ENCODE results near the gene CTNNA2. TPM values are rescaled to one million over a fixed set of nuclear protein-coding genes. Genes with fewer than 3 reads are reported as not detected.

The CTNNA2 gene
- total RNA-seq, 1 experiment from 2014 or later = 0.54 TPM

GRCh38 chr2:79700651-79701050 is 187.8 kb downstream of the CTNNA2 start:
- DNase-seq (ENCODE audit: low read depth, low spot score) (no peak), ATAC-seq (no peak)
- H3K4me1 ChIP-seq (ENCODE audit: control insufficient read depth, insufficient read depth, low read length) = no peaks in the 10 kb centered on the region
- TF ChIP-seq CTCF (IDR thresholded peaks at IDR 0.05) (no peak), REST (IDR thresholded peaks at IDR 0.05; ENCODE audit: insufficient read depth in 1 of 2, low read depth in 2 of 2, low read length in 1 of 2) (no peak), POLR2AphosphoS5 (IDR thresholded peaks at IDR 0.05; ENCODE audit: low read depth, low read length) (no peak), TCF7L2 (IDR thresholded peaks at IDR 0.05; ENCODE audit: low read depth, low read length) (no peak), SIN3A (IDR thresholded peaks at IDR 0.05; ENCODE audit: borderline replicate concordance, insufficient read depth, low read depth, low read length) (no peak)
- in situ Hi-C loops (cut with HindIII; ENCODE audit: low pct_unique_long_range_greater_than_20kb, low sequenced_read_pairs) = no loop called here
- BruUV-seq (replicated peaks) = no TSS peak
- H3K27ac ChIP-seq (ENCODE audit: low read length) = no peak overlapping the region
- POLR2A ChIA-PET = no interaction called here
- no peak overlapping the region for H3K4me3 ChIP-seq (ENCODE audit: low read depth in 2 of 2, low read length in 2 of 2)
- CTCF ChIA-PET = no interaction called here
- H3K36me3 ChIP-seq (ENCODE audit: control insufficient read depth, insufficient read depth, low read length) = no peaks in the 10 kb centered on the region
- H3K27me3 ChIP-seq (ENCODE audit: control insufficient read depth, insufficient read depth, low read length) = no peaks in the 10 kb centered on the region
- H3K9me3 ChIP-seq (ENCODE audit: control insufficient read depth, insufficient read depth, low read depth, low read length) = no peaks in the 10 kb centered on the region
- intact Hi-C loops (cut with micrococcal nuclease; ENCODE audit: unreplicated experiment) = no loop called here

GRCh38 chr2:79702905-79703304 is 190.1 kb downstream of the CTNNA2 start:
- POLR2A ChIA-PET = no interaction called here
- intact Hi-C loops (cut with micrococcal nuclease; ENCODE audit: unreplicated experiment) = no loop called here
- no peak for ATAC-seq

More at GRCh38 chr2:79702905-79703304, 190.1 kb downstream of the CTNNA2 start:
- no peaks in the 10 kb centered on the region for H3K4me1 ChIP-seq (ENCODE audit: control insufficient read depth, insufficient read depth, low read length)
- BruUV-seq (replicated peaks) = no TSS peak
- H3K4me3 ChIP-seq (ENCODE audit: low read depth in 2 of 2, low read length in 2 of 2) = no peak overlapping the region
- H3K36me3 ChIP-seq (ENCODE audit: control insufficient read depth, insufficient read depth, low read length) = no peaks in the 10 kb centered on the region
- in situ Hi-C loops (cut with HindIII; ENCODE audit: low pct_unique_long_range_greater_than_20kb, low sequenced_read_pairs) = no loop called here
- no peaks in the 10 kb centered on the region for H3K9me3 ChIP-seq (ENCODE audit: control insufficient read depth, insufficient read depth, low read depth, low read length)
- no peaks in the 10 kb centered on the region for H3K27me3 ChIP-seq (ENCODE audit: control insufficient read depth, insufficient read depth, low read length)
- no peak for DNase-seq (ENCODE audit: low read depth, low spot score)
- no peak overlapping the region for H3K27ac ChIP-seq (ENCODE audit: low read length)
- CTCF ChIA-PET = no interaction called here
- TF ChIP-seq CTCF (IDR thresholded peaks at IDR 0.05) = no peak
- TF ChIP-seq SIN3A (IDR thresholded peaks at IDR 0.05; ENCODE audit: borderline replicate concordance, insufficient read depth, low read depth, low read length) = no peak
- no peak for TF ChIP-seq REST (IDR thresholded peaks at IDR 0.05; ENCODE audit: insufficient read depth in 1 of 2, low read depth in 2 of 2, low read length in 1 of 2)
- TF ChIP-seq TCF7L2 (IDR thresholded peaks at IDR 0.05; ENCODE audit: low read depth, low read length) = no peak
- no peak for TF ChIP-seq POLR2AphosphoS5 (IDR thresholded peaks at IDR 0.05; ENCODE audit: low read depth, low read length)

Data from Panc1 (cell line).